H1 (cell line): Measurements from ENCODE around the gene NOP9.

Experiments used
- BACH1 ChIP-seq: IDR thresholded peaks from 2 replicates; pipeline ENCODE4 v1.6.1; 2012; ENCODE audit warnings: low read length, improper control_type of control experiment
- CTCF ChIP-seq, 3 experiments: IDR thresholded peaks; 1 replicate in 2 of 3; 2 replicates in 1 of 3; pipeline versions ENCODE4 v1.5.1 to v1.6.1; 2011; ENCODE audit warnings: low read length in 3 of 3, mild to moderate bottlenecking in 3 of 3, inconsistent platforms in 2 of 3, low read depth in 1 of 3, moderate library complexity in 1 of 3; ENCODE audit not compliant: insufficient read depth in 1 of 3; ENCODE audit errors: control extremely low read depth in 1 of 3
- HDAC2 ChIP-seq, 2 experiments: fragments of 300-600 bp in 1 of 2; sonication (generic) in 1 of 2; IDR thresholded peaks; 2 replicates each; pipeline ENCODE4 v1.6.1; 2011 to 2012; ENCODE audit warnings: low read depth in 2 of 2, low read length in 2 of 2, mild to moderate bottlenecking in 2 of 2, moderate library complexity in 2 of 2, borderline replicate concordance in 1 of 2, inconsistent platforms in 1 of 2
- POLR2A ChIP-seq, 2 experiments: IDR thresholded peaks; 1 replicate in 1 of 2; 2 replicates in 1 of 2; pipeline ENCODE4 v1.6.1; 2011; ENCODE audit warnings: low read depth in 2 of 2, low read length in 2 of 2, mild to moderate bottlenecking in 2 of 2; ENCODE audit errors: control extremely low read depth in 1 of 2
- SAP30 ChIP-seq: fragments of 300-600 bp; sonication (generic); IDR thresholded peaks from 2 replicates; pipeline ENCODE4 v1.7.1; 2012; ENCODE audit warnings: low read length, moderate library complexity, mild to moderate bottlenecking, inconsistent platforms; ENCODE audit not compliant: insufficient read depth, insufficient replicate concordance
- SIN3A ChIP-seq, 2 experiments: IDR thresholded peaks in 1 of 2; conservative IDR thresholded peaks in 1 of 2; 2 replicates each; pipeline ENCODE4 v1.6.1; 2011 to 2012; ENCODE audit warnings: low read length in 2 of 2, improper control_type of control experiment in 1 of 2, low read depth in 1 of 2, mild to moderate bottlenecking in 1 of 2
- TAF1 ChIP-seq: IDR thresholded peaks from 2 replicates; pipeline ENCODE4 v1.6.1; 2011; ENCODE audit warnings: mild to moderate bottlenecking, low read depth, low read length
- ZNF274 ChIP-seq: IDR thresholded peaks from 2 replicates; pipeline ENCODE4 v1.7.0; 2012; ENCODE audit warnings: low read length, borderline replicate concordance; ENCODE audit errors: extremely low read depth

- TF ChIP-seq ZNF274 = no peak
- TF ChIP-seq CTCF (IDR thresholded peaks at IDR 0.05; ENCODE audit: control extremely low read depth in 1 of 3, insufficient read depth in 1 of 3, low read depth in 1 of 3, low read length in 3 of 3) = no peak
- no peak for TF ChIP-seq BACH1
- no peak for TF ChIP-seq SAP30
- TF ChIP-seq POLR2A (IDR thresholded peaks at IDR 0.05; ENCODE audit: control extremely low read depth in 1 of 2, low read depth in 2 of 2, low read length in 2 of 2) = no peak
- TF ChIP-seq TAF1 = no peak
- TF ChIP-seq HDAC2 (IDR thresholded peaks at IDR 0.05; ENCODE audit: borderline replicate concordance in 1 of 2, low read depth in 2 of 2, low read length in 2 of 2) = no peak
- no peak for TF ChIP-seq SIN3A (conservative IDR thresholded peaks at IDR 0.05 in 1 of 2, IDR thresholded peaks at IDR 0.05 in 1 of 2; ENCODE audit: low read depth in 1 of 2, low read length in 2 of 2)
Observed at GRCh38 chr14:24355009-24355408, 55.4 kb downstream of the NOP9 start.
